ENCODE measurements around the gene MEP1A.
"Not testable (repeated sequence)": the region's sequence is repeated elsewhere in the genome, so short reads cannot be mapped to it uniquely, and the experiment has no call there.

Gene MEP1A, protein sequence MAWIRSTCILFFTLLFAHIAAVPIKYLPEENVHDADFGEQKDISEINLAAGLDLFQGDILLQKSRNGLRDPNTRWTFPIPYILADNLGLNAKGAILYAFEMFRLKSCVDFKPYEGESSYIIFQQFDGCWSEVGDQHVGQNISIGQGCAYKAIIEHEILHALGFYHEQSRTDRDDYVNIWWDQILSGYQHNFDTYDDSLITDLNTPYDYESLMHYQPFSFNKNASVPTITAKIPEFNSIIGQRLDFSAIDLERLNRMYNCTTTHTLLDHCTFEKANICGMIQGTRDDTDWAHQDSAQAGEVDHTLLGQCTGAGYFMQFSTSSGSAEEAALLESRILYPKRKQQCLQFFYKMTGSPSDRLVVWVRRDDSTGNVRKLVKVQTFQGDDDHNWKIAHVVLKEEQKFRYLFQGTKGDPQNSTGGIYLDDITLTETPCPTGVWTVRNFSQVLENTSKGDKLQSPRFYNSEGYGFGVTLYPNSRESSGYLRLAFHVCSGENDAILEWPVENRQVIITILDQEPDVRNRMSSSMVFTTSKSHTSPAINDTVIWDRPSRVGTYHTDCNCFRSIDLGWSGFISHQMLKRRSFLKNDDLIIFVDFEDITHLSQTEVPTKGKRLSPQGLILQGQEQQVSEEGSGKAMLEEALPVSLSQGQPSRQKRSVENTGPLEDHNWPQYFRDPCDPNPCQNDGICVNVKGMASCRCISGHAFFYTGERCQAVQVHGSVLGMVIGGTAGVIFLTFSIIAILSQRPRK

DNA sequence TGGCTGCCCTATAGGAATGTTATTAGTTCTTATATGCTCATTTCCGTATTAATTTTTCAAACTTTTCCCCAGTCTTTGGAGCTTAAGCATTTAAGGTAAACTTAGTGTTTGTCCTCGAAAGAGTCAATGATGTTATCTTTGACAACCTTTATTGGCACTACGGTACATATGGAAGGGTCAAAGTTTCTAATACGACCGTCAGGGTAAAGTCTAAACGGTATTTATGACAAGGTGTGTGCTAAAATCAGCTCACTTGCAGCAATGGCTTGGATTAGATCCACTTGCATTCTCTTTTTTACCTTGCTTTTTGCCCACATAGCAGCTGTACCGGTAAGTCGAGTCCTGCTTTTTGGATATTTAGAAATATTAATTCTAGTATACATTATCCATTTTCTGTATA lies at the start of gene MEP1A:
Gene MEP1A (plus strand): TSS at position 252 of the 400 bp plus-strand sequence. CDS start 10 bp downstream, at position 262.
- no peak for DNase-seq

DNA sequence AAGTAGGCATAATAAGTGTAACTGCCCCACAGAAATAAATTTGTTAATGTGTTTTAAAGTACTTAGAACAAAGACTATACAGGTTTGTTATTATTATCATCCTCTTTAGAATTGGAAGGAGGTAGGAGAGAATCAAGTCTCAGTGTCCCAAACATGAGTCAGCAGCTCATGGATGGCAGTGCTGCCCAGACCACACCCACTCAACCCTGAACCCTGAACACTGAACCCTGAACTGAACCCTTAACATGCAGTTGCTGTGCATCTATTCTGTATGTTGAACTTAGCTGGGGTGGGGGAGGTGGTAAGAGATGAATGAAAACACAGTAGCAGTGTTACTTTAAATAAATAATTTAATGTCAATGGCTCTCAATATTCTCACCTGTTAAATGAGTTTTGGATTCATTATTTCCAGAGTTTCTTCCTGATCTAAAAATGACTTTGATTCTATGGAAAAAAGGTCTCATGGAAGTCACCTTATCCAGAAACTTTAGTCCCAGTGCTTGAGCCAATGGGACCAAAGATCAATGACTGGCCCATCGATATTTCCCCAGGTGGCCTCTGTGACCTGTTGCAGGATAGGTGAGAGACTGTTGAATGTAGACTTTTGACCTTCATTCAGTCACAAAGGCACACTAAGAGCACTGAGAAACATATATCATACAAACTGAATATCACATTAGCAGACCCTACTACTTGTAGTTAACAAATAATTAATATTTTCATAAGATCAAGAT lies 49.6 kb upstream of the MEP1A start:
- no peak for DNase-seq

DNA sequence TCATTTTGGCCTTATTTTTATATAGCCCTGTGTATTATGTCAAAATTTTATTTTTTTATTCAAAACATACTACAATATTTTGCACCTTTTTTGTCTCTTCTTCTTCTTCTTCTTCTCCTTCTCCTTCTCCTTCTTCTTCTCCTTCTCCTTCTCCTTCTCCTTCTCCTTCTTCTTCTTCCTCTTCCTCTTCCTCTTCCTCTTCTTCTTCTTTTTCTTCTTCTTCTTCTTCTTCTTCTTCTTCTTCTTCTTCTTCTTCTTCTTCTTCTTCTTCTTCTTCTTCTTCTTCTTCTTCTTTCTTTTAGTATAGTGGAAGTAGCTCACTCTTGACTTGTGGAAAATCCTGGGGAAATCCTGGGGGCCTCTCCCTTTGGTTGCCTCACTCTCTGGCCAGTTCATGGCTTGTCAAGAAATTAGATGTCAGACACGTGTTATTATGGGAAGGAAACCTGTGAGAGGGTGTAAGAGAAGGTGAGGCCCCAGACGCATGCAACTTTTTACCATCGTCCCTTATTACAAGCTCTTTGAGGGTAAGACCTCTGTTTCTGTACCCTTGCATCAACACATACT lies 48.9 kb upstream of the MEP1A start:
- not testable (repeated sequence) for DNase-seq

DNA sequence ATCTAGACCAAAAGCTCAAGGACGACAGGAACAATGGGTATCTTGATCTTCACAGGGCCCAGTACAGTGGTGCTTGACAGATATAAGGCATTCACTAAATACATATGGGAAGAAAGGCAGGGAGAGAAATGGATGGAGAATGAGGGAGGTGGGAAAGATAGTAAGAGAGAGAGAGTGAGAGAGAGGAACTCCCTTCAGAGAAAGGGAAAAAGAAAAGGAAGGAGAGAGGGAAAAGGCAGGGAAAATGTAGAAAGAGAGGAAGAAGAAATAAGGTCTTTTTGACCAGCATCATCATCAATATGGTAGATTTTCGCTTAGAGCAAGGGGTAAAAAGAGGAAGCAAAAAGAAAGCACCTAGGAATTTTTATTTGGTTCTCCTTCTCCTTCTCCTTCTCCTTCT lies 47.2 kb upstream of the MEP1A start:
- DNase-seq = no peak

DNA sequence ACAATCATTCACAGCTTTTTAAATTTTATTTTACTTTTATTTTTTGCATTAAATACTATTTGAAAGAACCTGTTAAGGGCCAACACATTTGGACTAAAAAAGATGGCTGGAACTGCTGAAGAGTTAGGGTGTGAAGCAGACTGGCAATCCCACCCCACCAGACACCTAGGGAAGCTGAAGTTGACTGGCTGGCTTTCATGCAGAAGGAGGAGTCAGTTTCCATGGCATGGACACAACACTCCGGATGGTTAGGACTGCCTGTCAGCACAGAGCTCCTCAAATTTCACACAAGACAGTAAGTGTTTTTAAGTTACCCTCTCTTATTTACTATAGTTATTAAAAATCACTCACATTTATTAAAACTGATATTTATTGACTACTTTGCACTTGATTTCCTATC lies 46.5 kb upstream of the MEP1A start, which contains the start of gene ANKRD66:
Gene ANKRD66 (plus strand): TSS at position 238 of the 400 bp plus-strand sequence. CDS start 5,016 bp downstream, outside the sequence.
- no peak for DNase-seq

DNA sequence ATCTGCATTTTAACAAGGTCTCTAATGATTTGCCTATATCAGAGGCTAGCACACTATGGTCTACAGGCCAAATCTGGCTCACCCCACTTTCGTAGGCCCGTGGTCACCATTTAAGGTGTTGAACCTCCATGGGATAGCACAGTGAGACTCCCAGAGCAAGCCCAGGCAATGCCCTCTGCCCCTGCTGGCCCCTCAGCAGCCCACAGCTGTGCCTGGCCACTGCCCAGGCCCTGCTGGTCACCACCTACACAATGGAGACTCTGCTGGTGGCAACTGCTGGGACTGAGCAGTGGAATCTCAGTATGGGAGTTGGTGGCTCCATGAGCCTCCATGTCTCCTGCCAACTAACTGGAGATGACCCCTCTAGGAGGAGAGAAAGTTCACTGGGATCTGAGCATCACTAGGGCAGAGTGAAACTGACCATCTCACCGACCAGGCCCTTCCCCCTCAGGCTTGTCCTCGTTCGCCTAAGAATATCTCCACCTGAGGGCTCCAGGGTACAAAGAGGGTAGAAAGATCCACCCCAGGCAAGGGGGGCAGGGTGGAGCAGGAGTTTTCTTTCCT lies 44.2 kb upstream of the MEP1A start:
- DNase-seq = no peak

DNA sequence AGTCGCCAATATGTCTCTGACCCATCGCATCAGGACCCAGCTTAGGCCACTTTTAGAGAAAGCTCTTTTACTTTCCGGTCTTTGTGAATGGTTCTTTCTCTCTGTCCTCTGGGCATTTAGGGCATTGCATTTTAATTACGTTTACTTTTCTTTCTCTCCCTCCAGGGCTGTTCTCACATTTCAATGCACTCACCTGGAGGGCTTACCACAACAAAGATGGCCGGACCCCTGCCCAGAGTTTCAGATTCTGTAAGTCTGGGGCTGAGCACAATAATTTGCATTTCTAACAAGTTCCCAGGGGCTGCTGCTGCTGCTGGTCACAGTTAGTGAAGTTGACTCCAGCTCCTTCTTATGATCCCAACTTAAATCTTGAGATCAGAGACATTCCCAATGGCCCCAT lies 43.5 kb upstream of the MEP1A start:
- DNase-seq = no peak

DNA sequence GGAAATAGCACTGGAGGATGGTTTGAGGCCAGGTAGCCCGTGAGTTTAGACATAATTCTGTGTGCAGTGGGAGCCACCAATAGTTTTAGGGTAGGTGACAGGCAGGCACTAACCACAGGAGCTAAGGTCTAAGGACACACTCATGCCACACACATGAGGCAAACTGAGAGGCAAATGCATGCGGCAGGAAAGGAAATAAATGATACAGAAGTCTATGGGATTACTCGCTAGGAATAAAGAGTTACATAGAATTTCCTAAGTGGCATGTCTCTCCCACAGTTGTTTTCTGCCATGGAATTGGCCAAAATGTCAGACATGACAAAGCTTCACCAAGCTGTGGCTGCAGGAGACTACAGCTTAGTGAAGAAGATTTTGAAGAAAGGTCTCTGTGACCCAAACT lies 41.5 kb upstream of the MEP1A start:
- no peak for DNase-seq

DNA sequence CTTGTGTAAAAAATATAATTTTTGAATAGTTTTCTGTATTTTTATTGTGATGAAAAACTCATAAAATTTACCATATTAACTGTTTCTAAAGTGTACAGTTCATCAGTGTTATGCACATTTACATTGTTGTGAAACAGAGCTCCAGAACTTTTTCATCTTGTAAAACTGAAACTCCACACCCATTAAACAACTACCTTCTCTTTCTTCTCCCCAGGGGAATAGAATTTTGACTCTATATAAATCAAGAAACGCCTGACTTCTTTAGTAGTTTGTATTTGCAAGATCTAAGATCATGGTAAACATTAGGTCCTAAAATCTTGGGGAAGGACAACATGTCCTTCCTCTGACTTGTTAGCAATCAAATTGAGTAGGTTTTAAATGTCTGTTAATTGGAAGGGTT lies 37.3 kb upstream of the MEP1A start:
- no peak for DNase-seq

DNA sequence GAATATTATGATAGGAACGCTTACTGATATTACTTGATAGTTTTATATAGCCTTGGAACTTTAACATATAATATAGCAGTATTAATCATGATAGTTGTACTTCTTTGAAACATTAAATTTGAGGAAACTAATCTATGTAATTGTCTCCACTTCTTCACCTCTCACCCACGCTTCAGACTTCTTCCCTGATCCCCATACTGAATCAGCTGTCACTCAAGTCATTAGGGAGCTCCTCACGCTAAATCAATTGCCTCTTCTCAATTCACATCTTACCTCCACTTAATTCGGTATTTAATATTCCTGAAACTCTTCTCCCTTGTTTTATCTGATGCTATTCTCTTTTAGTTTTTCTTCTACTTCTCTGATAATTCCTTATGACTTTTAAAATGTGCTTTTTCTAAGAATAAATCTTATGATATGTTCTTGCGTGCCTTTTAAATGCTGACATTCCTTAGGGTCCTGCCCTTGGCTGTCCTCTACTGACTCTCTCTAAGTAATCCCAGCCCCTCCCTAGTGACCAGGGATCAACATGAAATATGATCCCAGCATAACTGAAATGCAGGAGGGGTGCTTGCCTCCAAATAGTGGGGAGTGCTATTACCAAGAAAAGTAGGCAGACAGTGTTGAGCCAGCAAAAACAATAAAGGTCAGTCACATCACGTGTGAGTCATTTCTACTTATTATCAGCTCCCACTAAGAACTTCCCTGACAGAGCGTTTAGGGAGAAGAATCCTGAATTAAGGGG lies 36.5 kb upstream of the MEP1A start:
- no peak for DNase-seq

DNA sequence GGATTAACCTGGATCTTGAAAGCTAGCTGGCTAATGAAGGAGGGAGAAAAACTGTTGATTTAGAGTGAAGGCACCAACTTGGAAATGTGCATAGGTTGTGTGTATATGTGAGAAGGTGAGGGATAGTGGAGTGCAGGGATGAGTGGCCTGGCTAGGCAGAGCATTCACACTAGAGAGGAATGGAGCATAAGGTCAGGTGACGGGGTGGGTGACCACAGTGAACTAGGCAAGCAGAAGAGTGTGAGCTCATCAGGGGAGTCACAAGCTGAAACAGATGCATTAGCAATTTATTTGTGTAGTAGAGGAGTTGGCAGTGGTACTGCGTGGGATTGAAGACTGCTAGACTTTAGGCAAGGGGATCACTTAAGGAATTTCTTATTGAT lies 36.0 kb upstream of the MEP1A start:
- DNase-seq = no peak

DNA sequence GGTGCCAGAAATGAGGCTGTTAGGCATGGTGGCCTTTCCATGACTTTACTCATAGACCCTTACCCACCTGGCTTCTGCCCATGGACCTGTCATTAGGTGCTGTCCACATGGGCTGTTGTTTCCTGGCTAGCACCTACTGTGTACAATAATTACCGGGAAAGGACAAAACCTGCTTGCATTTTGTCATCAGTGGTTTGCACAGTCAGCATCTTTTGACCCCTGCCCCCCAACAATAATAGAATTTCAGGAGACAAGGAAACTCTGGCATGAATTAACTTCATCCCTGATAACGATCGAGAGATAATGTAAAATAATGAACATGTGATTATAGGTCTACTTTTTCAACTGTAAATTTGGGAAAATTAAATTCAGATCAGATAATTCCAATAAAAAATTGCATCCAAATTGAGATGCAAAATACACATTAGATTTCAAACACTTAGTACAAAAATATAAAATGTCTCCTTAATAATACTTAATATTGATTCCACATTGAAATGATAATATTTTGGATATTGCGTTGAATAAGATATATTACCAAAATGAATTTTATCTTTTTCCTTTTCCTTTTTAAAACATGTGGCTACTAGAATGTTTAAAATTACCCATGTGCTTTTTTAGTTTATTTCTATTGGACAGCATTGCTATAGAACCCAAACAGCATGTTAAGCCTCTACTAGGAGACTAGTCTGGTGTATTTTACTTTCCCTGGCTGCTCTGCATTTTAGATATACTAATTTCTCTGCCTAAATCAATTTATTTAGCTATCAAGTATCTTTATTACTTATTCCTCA lies 34.0 kb upstream of the MEP1A start:
- DNase-seq = no peak

DNA sequence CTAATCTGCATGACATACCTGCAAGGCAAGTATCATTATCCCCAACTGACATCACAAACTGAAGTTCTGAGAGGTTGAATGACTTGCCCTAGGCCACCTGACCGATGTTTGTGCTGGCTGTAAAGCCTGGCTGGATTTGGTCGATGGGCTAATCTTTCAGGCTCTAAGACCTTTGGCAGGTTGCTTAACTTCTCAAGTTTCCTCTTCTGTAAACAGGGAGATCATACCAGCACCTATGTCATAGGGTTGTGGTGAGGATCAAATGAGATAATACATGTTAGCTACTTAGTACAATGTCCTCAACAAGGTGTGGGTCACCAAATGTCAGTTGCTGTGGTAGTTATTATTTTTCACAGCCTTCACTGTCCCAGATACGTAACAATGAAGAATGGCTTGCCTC lies 32.3 kb upstream of the MEP1A start:
- no peak for DNase-seq

DNA sequence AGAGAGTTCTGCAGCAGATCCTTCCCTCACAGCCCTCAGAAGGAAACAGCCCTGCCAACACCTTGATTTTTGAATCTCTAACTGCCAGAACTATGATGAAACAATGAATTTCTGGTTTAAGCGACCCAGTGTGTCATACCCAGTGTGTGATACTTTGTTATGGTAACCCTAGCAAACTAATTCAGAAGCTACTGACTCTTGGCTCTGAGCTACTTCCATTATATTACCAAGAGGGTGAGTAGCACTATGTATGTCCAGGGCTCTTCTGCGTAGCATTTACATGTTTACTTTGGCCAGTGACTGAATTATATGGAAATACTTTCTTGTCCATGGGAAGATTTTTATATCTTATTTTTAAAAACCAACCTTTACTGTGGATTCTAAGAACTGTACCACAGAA lies 29.7 kb upstream of the MEP1A start:
- DNase-seq = no peak

DNA sequence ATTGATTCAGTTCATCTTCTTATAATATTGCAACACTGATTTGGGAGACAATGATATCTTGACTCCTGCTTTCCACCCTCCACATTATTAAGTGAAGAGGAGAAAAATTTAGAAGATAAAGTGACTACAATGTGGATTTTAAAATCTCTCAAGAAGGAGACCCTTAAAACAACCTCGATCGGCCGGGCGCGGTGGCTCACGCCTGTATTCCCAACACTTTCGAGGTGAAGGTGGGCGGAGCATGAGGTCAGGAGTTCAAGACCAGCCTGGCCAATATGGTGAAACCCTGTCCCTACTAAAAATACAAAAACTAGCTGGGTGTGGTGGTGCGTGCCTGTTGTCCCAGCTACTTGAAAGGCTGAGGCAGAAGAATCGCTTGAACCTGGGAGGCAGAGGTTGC lies 28.9 kb upstream of the MEP1A start:
- DNase-seq = not testable (repeated sequence)

DNA sequence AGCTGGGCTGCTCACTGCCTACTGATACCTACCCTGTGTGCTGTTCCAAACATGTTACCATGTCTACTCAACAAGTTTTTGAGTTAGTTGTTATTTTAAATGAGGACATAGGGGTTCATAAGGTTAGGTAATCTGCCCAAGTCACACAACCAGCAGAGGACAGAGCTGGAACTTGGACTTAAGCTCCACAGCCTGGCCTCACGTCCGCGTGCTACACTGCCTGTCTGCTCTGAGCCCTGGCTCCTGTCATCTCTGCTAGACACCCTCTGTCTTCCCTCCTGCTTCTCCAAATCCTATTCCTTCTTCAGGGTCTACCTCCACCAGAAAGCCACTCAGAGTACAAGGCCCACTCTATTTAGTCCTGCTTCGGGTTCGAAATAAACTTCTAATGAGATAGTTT lies 28.2 kb upstream of the MEP1A start:
- no peak for DNase-seq

DNA sequence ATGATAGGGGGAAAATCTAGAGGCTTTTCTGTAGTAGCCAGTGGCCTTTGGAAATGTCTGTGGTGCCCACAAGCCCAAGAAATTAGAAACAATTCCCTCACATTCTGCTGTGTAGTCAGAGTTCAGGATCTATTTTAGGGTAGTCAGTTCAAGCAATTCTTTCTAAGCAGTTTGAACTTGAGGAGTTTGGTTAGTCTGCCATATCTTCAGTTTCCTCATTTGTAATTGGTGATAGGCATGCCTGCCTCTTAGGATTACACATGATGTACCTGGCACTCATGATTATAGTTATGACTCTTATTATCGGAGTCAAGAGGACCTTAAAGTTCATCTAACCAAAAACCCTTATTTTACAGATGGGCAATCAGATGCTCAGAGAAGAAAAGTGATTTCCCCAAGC lies 21.2 kb upstream of the MEP1A start:
- no peak for DNase-seq

DNA sequence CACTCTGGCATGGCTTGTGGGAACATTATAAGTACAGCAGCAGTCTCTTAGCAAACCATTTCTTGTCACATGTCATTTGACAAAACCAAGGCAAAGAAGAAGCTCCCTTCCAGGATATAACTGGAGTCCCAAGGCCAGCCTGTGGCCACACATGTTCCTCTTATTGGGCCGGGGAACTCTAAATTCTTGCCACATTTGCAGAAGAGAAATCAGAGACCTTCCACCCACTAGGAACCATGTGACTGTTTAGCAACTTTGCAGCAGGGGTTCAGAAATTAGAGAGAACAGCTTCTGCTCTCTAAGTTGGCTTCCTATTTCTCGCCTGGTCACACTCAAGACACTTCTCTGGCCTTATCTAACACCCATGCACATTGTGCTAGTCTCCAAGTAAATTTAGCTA lies 20.4 kb upstream of the MEP1A start:
- no peak for DNase-seq

DNA sequence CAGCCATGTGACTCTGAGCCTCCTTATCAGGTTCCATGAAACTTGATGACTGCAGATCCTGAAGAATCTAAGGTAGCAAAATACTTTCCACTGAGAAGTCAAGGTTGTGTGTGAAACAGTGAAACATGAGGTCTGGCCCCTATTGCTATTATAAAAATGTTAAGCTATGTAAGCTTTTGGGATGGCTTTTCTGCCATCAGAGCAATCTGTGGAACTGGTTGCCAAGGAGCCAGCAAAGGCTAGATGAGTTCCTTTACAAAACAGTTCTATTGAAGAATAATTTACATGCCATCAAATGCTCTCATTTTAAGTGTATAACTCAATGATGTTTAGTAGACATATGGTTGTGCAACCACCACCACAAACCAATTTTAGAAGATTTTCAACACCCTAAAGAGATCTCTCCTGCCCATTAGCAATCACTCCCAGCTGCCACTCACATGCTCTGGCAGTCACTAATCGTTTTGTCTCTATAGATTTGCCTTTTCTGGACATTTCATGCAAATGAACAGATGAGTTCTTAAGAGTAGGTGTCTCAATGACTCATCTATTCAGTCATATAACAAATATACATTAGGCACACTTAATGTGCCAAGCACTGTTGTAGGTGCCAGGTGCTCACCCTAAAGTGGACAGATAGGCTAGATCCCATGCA lies 19.9 kb upstream of the MEP1A start:
- DNase-seq = no peak

DNA sequence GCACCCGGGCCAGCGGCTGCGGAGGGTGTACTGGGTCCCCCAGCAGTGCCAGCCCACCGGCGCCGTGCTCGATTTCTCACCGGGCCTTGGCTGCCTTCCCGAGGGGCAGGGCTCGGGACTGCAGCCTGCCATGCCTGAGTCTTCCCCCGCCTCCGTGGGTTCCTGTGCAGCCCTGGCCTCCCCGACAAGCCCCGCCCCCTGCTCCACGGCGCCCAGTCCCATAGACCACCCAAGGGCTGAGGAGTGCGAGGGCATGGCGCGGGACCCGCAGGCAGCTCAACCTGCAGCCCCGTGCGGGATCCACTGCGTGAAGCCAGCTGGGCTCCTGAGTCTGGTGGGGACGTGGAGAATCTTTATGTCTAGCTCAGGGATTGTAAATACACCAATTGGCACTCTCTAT lies 18.5 kb upstream of the MEP1A start:
- DNase-seq = not testable (repeated sequence)
